ENCODE results near the gene C5orf63. TPM values are rescaled to one million over a fixed set of nuclear protein-coding genes. Genes with fewer than 3 reads are reported as not detected.

Gene C5orf63
- total and polyA plus RNA-seq, 2 of the 8 experiments (the other 6 are each of a cell fraction or from before 2014, with no cell fraction given) = 0.67 to 0.71 TPM

GRCh38 chr5:127029581-127030258 is 43.6 kb downstream of the C5orf63 start (continued):
- TF ChIP-seq JUND (IDR thresholded peaks at IDR 0.05; ENCODE audit: low read length) (no peak), TBP (IDR thresholded peaks at IDR 0.05; ENCODE audit: low read depth, low read length) (no peak), RBBP5 (IDR thresholded peaks at IDR 0.05; ENCODE audit: borderline replicate concordance, low read depth, low read length) (0 out of 2 replicates have a peak, but pooled peaks have one; percentile 76), POLR2A (IDR thresholded peaks at IDR 0.05; ENCODE audit: control extremely low read depth in 1 of 2, low read depth in 2 of 2, low read length in 2 of 2) (no peak), KDM4A (IDR thresholded peaks at IDR 0.05; ENCODE audit: low read depth, low read length, severe bottlenecking) (peak; percentile 72), HDAC6 (IDR thresholded peaks at IDR 0.05; ENCODE audit: low read depth, low read length) (no peak), KDM5A (IDR thresholded peaks at IDR 0.05; ENCODE audit: low read length) (no peak), TCF12 (IDR thresholded peaks at IDR 0.05; ENCODE audit: low read depth, low read length) (no peak), USF2 (IDR thresholded peaks at IDR 0.05; ENCODE audit: low read length) (no peak), CHD1 (IDR thresholded peaks at IDR 0.05; ENCODE audit: low read depth, low read length) (no peak), EZH2 (IDR thresholded peaks at IDR 0.05; ENCODE audit: low read depth, low read length, severe bottlenecking) (peak; percentile 38), PHF8 (conservative IDR thresholded peaks at IDR 0.05; ENCODE audit: low read depth, low read length) (no peak), FOSL1 (IDR thresholded peaks at IDR 0.05; ENCODE audit: insufficient read depth, low read depth, low read length) (no peak), ZNF274 (IDR thresholded peaks at IDR 0.05; ENCODE audit: borderline replicate concordance, extremely low read depth, low read length) (no peak), MAFK (IDR thresholded peaks at IDR 0.05; ENCODE audit: low read depth, low read length) (no peak), SIN3A (conservative IDR thresholded peaks at IDR 0.05 in 1 of 2, IDR thresholded peaks at IDR 0.05 in 1 of 2; ENCODE audit: low read depth in 1 of 2, low read length in 2 of 2) (no peak; a peak in 1 of 4 replicates), MAX (IDR thresholded peaks at IDR 0.05) (no peak), RNF2 (IDR thresholded peaks at IDR 0.05; ENCODE audit: borderline replicate concordance, low read depth, low read length, missing control alignments, poor library complexity, severe bottlenecking) (no peak), BRCA1 (IDR thresholded peaks at IDR 0.05; ENCODE audit: low read depth, low read length) (no peak), SP2 (IDR thresholded peaks at IDR 0.05; ENCODE audit: low read length) (no peak), SAP30 (IDR thresholded peaks at IDR 0.05; ENCODE audit: insufficient read depth, insufficient replicate concordance, low read length) (no peak), CHD2 (IDR thresholded peaks at IDR 0.05; ENCODE audit: low read length) (no peak), TEAD4 (IDR thresholded peaks at IDR 0.05; ENCODE audit: low read depth, low read length) (no peak)

All from H1 (cell line).